CD1c-positive myeloid dendritic cell (primary cell): ENCODE measurements around the gene TREML1.
"Not testable (repeated sequence)": the region's sequence is repeated elsewhere in the genome, so short reads cannot be mapped to it uniquely, and the experiment has no call there.

ENCODE experiments used
- DNase-seq: peaks from one replicate; pipeline ENCODE4 v3.0.0-alpha.2; 2016; ENCODE audit errors: extremely low spot score

TREML1 gene

DNA sequence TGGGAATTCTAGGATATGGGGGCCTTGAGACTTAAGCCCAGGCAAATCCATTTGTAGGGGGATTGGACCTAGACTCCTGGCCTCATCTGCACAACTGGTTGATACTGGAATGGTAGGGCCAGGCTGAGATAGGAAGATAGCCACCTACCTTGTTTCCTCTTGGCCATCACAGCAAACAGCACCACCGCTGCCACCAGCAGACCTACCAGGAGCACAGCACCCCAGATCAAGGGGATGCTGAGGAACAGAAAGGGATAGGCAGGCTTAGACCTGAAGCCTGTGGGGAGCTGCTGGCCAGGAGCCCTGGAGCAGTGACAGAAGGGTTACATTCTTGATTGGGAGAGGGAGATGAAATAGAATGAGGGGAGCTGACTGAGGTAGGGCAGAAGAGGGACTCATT, 3.5 kb downstream of the TREML1 start:
- DNase-seq: no peak

DNA sequence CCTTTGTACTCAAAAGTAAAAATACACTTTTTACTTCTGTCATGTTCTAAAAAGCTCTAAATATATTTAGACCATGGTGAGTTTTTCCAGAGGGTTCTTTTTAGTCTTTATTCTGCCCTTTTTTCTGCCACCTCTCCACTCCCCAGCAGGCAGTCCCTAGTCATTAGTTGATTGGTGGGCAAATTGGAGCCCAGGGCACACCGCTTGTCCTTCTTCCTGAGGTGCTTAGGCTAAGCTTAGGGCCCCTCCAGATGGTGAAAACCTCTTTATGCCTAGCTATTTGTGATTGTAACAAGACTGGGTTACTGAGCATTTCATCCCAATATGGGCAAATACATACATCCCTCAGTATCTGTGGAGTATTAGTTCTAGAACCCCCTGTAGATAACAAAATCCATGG, 6.2 kb downstream of the TREML1 start:
- DNase-seq: no peak

- no peak for DNase-seq
These were observed 17.2 kb downstream of the TREML1 start for GRCh38 chr6:41136911-41137310.

- DNase-seq: no peak
These were observed 18.9 kb downstream of the TREML1 start for GRCh38 chr6:41135062-41135832.

- no peak for DNase-seq
These were observed 21.9 kb downstream of the TREML1 start for GRCh38 chr6:41132254-41132653.

GRCh38 chr6:41125282-41125681, 28.9 kb downstream of the TREML1 start:
- DNase-seq: no peak

GRCh38 chr6:41122918-41123317, 31.2 kb downstream of the TREML1 start:
- DNase-seq: no peak

DNA sequence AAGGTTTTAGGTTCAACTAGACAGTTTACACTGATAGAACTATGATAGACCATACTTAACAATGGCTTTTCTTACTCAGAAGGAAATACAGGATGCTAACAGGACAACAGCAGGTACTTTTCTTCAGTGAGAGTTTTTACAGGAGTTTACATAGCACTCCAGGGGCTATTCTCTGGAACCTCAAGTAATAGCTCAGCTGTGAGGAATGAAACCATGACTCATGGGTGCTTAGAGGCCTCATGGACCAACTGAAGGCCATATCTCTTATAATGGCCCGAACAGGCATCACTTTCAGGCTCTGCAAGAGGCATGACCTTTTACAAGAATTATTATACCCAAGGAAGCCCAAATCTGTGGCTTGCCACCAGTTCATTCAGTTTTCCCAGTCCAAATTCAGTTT, 31.8 kb downstream of the TREML1 start:
- DNase-seq: no peak

DNA sequence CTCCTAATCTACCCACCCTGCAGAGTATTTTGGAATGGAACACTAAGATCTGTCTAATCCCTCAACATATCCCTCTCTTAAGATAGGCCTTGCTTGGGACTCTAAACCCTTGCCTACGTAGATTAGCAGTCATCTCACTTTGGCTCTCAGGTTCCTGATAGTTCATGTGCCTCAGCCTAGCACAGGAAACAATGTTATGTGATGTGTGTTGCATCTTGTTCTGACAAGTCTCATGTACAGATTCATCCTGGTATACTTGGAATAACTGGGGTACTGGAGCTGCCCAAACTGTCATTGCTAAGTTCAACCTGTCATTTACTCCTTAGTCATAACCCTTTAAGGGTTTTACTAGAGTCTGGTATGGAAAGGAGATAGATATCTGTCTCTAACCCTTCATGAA, 34.1 kb downstream of the TREML1 start:
- no peak for DNase-seq

- DNase-seq: no peak
These were observed 34.6 kb downstream of the TREML1 start for GRCh38 chr6:41119508-41119907.

- DNase-seq: not testable (repeated sequence)
These were observed 39.1 kb downstream of the TREML1 start for GRCh38 chr6:41115027-41115426.

GRCh38 chr6:41111017-41111416, 43.1 kb downstream of the TREML1 start:
- no peak for DNase-seq

GRCh38 chr6:41103847-41104246, 50.3 kb downstream of the TREML1 start:
- no peak for DNase-seq

GRCh38 chr6:41100871-41101287, 53.3 kb downstream of the TREML1 start:
- DNase-seq: no peak
